Fibroblast of pulmonary artery (primary cell): Measurements from ENCODE around the gene GLB1L2.

ENCODE experiments used
- DNase-seq: peaks from one replicate; pipeline ENCODE4 v3.0.0-alpha.2; 2010; ENCODE audit warnings: low read depth
- H3K4me3 ChIP-seq: replicated peaks from 2 replicates; pipeline ENCODE4 v1.5.1; 2011; ENCODE audit warnings: low read depth, mild to moderate bottlenecking, control low read depth, low read length, moderate library complexity
- TF ChIP-seq, protein P1 (sequence below): IDR thresholded peaks from 2 replicates; pipeline ENCODE4 v1.5.1; 2011; ENCODE audit warnings: mild to moderate bottlenecking, control low read depth, low read length, inconsistent platforms; ENCODE audit errors: missing control alignments

GLB1L2 gene

DNA sequence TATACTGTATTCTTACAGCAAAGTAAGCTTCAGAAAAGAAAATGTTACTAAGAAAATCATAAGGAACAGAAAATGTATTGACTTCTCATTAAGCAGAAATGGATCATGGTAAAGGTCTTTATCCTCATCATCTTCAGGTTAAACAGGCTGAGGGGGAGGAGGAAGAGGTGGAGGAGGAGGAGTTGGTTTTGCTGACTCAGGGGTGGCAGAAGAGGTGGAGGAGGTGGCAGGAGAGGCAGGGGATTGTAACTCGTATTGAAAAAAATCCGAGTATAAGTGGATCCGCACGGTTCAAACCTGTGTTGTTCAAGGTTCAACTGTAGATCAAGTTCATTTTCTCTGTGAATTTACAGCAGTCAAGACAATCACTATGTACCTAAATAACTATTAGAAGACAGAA lies 42.6 kb upstream of the GLB1L2 start:
- no peak for DNase-seq
- TF ChIP-seq, protein P1, sequence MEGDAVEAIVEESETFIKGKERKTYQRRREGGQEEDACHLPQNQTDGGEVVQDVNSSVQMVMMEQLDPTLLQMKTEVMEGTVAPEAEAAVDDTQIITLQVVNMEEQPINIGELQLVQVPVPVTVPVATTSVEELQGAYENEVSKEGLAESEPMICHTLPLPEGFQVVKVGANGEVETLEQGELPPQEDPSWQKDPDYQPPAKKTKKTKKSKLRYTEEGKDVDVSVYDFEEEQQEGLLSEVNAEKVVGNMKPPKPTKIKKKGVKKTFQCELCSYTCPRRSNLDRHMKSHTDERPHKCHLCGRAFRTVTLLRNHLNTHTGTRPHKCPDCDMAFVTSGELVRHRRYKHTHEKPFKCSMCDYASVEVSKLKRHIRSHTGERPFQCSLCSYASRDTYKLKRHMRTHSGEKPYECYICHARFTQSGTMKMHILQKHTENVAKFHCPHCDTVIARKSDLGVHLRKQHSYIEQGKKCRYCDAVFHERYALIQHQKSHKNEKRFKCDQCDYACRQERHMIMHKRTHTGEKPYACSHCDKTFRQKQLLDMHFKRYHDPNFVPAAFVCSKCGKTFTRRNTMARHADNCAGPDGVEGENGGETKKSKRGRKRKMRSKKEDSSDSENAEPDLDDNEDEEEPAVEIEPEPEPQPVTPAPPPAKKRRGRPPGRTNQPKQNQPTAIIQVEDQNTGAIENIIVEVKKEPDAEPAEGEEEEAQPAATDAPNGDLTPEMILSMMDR: no peak

DNA sequence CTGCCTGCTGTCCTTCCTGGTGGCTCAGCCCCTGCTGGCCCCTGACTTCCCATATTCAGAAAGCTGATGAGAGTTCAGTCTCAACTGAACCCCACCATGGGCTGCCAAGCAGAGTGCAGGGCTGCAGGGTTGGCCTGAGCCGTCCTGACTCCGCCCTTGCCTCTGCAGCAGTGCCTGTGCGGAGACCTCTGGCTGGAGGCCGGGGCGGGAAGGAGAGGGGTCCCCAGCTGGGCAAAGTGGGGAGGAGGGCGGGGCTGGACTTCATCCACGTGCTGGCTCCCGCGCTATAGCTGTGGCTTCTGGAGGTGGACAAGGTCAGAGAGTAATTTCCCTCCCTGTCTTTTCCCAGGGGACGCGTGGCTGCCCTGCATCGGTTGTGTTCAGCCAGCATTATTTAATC lies 42.0 kb upstream of the GLB1L2 start:
- H3K4me3 ChIP-seq: no peak overlapping the region
- no peak for DNase-seq
- TF ChIP-seq, protein P1: no peak

More for the DNA sequence above, 42.6 kb upstream of the GLB1L2 start:
- no peak overlapping the region for H3K4me3 ChIP-seq

DNA sequence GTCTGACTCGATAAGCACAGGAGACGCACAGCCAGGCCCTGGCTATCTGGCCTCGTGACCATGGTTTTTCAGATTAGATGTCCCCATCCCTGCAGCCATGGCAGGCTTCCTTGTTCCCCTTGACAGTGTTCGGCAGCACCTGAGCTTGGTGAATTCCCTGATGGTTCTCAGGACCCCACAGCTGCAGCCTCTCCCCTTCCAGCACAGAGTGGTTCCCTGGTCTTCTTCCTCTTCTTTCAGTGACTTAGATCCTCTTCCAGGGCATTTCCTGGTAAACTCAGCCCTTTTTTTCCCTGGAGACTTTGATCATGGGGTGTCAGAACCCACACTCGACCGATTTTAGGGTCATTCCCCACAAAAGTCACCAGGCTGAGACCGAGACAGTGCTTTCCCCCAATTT lies 41.1 kb upstream of the GLB1L2 start:
- no peak for DNase-seq
- no peak overlapping the region for H3K4me3 ChIP-seq
- TF ChIP-seq, protein P1: no peak

DNA sequence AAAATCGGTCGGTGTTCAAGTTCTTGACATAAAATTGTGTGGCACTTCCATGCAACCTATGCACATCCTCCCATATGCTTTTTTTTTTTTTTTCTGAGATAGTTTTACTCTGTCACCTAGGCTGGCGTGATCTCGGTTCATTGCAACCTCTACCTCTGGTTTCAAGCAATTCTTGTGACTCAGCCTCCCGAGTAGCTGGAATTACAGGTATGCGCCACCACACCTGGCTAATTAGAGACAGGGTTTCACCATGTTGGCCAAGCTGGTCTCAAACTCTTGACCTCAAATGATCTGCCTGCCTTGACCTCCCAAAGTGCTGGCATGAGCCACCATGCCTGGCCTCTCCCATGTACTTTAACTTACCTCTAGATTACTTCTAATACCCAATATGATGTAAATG lies 40.6 kb upstream of the GLB1L2 start:
- TF ChIP-seq, protein P1: no peak
- DNase-seq: no peak
- no peak overlapping the region for H3K4me3 ChIP-seq

DNA sequence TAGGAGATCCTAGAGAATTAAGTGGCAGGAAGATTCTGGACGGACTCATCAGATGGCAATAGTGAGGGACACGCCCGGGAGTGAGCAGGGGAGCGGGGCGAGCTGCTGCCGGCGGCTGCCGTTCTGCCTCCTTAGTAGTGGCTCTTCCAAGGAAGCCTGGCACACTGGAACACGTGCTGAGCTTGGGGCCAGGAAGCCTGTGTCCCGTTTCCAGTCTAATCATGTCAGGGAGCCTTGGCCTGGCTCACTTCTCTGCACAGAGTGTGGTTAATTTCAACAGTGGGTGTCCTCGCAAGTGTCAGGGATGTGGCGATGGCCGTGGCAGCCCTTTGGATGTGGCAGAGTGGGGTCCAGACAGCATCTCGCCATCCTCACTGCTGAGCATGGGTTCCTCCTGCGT lies 39.1 kb upstream of the GLB1L2 start:
- no peak for DNase-seq
- no peak overlapping the region for H3K4me3 ChIP-seq
- TF ChIP-seq, protein P1: no peak

DNA sequence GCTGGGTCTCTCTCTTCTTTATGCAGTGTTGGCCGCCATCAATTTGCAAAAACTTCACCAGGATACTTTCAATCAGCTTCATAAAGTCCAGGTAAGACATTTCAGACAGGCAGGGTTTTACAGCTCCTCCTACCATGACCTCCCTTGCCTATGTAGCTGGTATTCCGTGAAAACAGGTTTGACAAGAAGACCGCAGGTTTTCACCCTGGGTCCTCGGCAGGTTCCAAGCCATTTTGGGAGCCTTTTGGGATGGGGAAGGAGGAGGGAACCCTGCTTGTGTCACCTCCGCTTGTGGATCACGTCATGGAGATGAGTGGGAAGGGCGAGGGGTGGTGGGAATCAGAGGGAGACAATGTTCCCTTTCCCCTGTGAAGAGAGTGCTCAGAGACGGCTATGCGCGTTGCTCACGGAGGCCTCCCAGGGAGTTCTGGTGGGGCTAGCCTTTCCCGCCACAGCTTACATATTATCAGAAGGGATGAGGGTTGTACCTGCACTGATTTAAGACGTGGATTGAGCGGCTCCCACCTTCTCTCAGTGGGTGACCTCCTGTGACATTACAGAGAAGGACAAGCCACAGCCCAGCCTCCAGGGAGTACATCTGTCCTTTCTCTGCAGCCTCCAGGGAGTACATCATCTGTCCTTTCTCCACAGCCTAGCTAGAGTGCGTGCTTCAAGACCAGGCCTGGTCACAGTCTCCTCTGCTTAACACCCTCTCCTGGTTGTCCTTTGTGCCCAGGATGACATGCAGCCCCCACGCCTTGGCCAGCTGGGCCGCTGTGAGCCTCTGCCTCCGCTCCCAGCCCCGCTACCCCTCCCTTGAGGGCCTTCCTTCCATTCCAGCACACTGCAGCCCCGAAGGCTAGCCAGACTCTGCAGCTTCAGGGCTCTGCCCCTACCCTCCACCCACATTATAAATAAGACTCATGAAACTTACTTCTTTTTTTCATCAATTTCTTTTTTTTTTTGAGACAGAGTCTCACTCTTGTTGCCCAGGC lies 38.4 kb upstream of the GLB1L2 start:
- H3K4me3 ChIP-seq: no peak overlapping the region
- TF ChIP-seq, protein P1: no peak
- no peak for DNase-seq
